SH-SY5Y (cell line): ENCODE results near the gene RNF217.

Source experiments
- GATA2 ChIP-seq: IDR thresholded peaks from 2 replicates; pipeline ENCODE4 v1.6.1; 2011; ENCODE audit warnings: mild to moderate bottlenecking, low read depth, low read length
- GATA3 ChIP-seq: IDR thresholded peaks from 2 replicates; pipeline ENCODE4 v1.6.1; 2011; ENCODE audit warnings: low read depth, mild to moderate bottlenecking, low read length, moderate library complexity

DNA sequence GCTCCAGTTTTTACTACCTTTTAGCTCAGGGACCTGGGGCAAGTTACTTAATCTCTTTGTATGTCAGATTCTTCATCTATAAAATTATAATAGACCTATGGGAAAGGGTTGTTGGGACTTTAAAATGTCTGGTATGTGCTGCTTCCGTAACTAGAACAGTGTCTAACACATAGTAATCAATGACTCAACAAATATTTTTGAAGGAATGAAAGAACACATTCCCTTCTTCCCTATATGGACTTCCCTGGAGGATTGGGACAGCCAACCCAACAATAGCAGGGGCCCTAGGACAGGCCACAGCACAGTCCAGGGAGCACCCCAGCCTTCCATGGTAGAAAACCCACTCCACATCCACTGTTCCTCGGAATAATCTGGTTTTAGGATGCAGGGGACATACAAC lies 140.7 kb downstream of the RNF217 start:
- no peak for TF ChIP-seq GATA2
- TF ChIP-seq GATA3: no peak
